ENCODE measurements around the gene PDE4D.

The PDE4D gene

DNA sequence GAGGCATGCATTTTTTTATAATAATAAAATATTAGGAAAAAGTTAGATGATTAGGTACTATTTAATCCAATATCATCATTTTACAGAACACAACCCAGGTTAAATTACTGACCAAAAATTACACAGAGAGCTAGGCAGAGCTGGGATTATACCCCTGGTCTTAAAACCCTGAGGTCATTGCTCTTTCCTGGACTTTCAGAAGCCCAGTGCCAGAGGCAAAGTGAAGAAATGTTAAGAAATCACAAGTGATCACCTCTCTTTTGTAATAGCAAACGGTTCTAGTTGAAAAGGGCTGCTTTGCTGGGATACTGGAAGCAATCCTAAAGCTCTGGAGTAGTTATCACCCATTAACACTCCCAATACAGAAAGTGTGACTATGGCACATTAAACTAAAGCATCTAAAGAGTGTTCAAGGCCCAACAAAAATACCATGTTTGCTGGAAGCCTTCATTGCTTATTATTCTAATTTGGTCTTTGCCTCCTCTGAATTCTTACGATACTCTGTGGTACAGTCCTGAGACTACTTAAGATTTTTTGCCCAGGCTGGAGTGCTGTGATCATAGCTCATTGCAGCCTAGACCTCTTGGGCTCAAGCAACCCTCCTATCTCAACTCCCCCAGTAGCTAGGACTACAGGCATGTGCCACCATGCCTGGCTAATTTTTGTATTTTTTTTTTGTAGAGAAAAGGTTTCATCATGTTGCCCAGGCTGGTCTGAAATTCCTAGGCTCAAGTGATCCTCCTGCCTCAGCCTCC is 734.7 kb downstream of the PDE4D start:
- no peak for FAIRE-seq

DNA sequence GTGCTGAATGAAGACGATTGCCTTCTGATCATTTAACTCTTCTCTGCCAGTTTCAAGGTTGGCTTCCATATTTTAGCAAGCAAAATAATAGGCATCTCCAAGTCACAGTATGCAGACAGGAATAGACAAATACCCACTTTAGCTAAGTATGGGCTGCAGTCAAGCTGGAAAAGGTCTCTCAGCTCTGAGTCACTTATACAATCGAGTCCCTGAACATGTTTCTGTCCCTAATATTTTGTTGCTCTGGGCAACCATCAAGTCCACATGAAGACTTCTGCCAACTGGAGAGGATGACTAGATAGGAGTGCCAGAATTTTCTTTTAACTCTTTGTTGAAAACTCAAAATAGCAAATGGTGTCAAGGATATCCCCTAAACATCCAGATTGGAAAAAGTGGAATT is 735.4 kb downstream of the PDE4D start:
- FAIRE-seq: no peak

DNA sequence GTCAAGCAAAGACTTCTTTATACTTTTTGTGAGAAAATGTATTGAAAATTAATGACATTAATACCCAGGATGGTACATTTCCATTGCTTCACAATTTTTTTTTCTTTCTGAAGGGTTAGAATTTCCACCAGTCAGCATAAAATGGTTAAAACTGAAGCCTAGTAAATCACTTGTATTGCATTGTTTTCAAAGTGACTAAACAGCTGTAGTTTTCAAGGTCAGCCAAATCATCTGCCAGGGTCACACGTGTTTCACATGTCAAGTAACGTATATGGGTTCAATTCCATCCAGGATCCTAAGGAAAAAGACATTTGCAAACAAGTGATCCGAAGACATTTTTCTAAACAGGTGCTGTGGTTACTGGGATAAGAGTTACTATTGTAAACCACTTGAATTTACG is 736.5 kb downstream of the PDE4D start:
- no peak for FAIRE-seq

DNA sequence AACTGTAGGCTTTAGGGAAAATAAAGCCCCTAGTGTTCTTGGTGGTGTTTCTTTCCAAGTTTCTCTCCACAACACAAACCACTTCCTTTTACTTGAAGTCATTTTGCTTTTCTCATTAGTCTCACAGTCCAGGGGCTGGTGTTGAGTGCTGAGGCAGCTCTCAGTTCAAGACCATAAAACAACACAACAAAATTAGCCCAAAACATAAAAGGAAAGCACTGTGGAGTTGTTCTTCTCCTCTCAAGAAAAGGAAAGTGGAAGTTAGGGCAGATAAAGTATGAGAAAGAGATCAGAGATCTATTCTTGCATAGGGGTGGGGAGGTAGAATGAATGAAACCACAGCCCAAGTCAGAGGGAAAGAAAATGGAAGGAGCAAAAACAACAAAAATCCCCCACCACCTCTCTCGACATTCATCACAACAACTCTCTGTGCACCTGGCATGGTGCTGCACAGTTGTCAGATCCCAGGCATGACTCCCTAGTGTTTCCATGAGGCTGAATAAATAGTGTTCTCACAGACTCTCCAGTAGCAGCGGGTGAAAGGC is 740.8 kb downstream of the PDE4D start:
- no peak for FAIRE-seq

DNA sequence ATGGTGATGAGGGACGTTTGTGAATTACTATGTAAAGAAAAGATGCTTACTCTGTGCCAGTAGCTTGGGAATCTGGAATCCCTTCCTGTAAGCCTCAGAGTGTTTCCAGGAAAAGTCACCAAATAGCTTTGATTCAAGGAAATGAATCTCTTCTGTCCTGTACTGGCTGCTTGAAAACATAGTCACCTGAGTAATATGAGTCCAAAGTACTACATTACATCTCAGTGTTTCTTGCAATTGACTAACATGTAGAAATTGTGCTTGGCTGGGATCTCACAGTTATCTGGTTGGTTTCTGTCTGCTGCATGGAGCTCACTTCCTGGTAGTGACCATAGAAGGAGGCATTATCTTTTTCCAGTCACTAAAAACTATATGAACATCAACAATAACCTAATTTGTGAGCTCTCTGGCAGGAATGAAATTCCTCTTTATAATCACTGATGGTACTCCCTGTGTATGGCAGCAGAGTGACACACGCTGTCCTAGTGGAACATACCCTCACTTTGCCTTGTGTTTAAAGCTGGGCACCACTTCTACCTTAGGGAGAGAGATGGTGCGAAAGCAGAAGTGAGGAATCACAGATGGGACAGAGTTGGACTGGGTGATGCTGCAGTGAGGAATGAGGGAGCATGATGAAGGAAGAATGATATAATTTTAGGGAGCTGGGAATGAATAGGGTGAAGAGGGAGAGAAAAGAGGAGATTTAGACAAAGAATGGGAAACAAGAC is 742.2 kb downstream of the PDE4D start:
- no peak for FAIRE-seq

DNA sequence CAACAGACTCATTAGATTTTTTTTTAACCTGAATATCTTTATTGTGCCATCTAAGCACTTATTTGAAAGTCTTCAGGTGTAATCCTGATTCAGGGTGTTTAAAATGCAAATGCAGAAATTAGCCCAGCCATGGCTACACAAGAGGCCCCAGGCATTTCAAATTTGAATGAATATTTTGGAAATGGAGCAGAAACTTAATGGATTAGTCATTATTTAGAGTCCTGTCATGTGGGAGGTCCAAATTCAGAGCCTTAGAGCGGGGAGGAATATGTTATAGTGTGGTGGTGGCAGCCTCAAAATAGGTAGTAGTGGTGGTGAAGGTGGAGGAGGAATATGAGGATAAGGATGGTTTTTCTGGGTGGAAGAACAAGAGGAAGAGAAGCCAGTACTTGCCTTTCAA is 743.7 kb downstream of the PDE4D start:
- FAIRE-seq: no peak

DNA sequence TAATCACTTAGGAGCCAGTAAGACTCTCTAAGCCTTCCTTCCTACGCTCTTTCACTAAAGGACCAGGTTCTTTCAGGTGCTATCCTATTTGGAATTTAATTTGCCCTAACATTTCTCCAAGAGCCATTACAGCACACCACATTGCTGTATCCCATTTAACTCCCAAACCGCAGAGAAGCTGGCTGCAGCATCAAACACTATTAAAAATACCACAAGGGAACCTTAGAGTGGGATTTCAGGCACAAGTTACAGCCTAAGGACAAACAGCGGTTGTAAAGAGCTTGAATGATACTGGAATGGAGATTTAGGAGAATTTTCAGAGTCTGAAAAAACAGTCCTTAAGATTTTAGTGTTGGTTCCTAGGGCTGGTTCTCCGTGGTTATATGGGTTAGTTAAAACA is 744.3 kb downstream of the PDE4D start:
- no peak for FAIRE-seq

DNA sequence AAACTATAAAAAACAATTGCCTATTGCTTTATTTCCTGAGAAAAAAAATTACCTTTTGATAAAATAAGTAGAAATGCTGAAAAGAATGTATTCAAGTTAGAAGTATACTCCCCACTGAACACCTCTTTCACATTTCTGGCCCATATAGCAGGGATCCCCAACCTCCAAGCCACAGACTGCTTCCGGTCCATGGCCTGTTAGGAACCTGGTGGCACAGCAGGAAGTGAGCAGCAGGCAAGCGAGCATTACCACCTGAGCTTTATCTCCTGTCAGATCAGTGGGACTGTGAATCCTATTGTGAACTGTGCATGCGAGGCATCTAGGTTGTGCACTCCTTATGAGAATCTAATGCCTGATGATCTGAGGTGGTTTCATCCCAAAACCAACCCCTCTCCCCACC is 746.8 kb downstream of the PDE4D start:
- no peak for FAIRE-seq

DNA sequence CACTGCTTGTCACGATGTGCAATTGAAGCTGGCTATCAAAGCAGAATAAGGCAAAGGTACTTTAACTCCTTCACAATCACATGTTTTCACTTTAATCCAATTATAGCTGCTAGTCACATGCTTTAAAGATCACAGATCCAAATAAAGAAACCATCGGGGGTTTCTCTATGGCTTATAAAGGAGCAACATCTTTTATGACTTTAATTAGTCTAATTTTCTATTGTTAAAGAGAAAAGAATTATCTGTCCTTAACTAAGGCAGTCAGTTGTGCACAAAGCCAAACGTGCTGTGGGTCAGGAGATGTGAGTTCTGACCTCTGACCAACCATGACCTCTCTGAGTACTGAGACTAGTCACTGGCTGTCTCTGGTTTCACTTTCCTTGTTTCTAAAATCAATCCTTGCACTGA is 749.6 kb downstream of the PDE4D start:
- no peak for FAIRE-seq

DNA sequence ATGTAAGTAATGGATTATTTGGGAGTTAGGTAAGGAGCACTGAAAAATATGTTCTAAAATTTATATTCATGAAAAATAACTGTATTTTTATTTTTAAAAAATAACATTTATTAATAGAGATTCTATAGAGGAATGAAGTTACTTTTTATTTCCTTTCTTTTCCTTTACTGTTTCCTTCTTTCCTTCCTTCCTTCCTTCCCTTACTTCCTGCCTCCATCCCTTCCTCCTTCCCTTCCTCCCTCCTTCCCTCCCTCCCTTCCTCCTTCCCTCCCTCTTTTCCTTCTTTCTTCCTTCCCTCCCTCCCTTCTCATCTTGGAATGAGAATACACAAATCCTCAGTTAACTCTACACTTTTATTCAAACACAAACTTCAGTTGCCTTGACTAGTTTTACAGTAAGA is 750.6 kb downstream of the PDE4D start:
- no peak for FAIRE-seq

DNA sequence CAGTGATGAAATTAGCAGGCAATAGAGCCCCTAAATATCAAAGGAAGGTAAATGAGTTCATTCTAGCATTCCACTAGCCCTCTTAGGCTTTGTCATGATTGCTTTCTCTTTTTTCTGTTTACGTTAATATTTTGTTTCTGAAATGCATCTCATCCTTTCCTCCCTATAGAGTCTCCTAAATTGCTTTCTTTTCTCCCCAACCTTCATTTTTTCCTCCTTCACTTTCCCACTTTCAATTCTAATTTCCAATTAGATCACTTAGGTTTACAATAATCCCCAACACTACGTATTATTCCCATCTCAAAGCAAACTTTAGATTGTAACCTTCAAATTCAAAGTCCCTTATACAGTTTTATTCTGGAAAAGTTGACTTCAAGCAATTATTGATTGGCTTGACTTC is 751.4 kb downstream of the PDE4D start:
- no peak for FAIRE-seq

DNA sequence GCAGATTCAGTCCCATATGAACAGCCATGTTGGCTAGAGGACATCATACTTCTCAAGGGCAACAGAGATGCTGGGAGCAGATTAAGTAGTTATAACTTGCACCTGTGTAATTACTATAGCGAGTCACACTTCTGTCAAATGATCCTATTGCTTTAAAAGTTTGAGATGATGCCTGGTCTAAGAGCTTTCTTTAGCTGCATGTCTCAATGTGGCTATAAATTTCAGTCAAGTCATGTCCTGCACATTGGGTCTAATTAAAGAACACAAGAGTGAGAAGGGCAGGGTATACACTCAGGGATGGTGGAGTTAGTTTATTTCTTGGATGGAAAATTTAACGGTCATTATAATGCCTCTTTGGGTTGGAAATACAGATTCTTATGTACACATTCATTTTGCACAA is 753.4 kb downstream of the PDE4D start:
- no peak for FAIRE-seq

DNA sequence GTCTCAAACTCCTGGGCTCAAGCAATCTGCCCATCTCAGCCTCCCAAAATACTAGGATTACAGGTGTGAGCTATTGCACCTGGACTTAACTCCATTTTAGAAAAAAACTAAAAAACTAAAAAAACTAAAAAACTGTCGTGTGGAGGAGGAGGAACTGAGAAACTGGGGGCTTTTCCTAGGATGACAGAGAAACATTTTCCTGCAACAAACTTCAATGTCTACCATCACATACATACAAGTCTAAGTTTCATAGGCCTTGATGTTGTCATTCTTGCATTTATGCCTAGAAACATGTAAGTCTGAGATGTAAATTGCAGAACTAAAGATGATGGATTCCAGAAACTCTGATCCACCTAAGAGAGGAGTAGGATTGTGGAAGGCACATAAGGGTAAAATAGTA is 753.8 kb downstream of the PDE4D start:
- FAIRE-seq: no peak

DNA sequence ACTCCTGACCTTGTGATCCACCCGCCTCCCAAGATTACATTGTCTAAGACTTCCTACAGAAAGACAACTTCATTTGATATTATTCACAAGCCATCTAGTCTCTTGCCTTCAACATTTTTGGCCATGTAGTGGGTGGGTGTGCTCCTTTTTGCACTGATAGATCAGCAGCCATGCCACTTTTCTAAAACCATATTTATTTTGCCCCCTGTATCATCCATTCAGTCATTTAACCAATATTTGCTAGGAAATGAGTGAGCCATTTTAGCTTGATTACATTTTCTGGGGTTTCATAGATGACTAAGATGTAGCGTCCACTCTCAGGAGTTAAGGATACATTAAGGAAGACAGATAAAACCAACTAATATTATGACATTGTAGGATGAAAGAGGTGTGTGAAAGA is 755.0 kb downstream of the PDE4D start:
- no peak for FAIRE-seq

DNA sequence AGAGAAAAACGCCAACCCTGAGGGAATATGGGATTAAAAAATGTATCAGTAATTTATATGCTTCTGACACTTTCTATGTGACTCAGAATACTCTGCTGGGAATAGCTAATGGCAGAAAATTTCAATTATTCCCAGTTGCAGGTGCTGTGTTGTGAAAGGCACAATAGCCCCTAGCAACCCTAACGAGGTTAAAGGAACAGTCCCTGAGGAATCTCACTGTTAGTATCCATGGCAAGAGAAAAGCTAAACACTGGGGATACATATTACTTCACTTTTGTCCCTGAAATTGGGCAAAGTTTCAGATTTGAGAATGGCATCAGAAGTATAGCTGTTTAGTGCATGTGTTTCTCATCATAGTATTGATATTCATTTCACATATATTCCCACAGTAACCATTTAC is 755.7 kb downstream of the PDE4D start:
- FAIRE-seq: no peak

DNA sequence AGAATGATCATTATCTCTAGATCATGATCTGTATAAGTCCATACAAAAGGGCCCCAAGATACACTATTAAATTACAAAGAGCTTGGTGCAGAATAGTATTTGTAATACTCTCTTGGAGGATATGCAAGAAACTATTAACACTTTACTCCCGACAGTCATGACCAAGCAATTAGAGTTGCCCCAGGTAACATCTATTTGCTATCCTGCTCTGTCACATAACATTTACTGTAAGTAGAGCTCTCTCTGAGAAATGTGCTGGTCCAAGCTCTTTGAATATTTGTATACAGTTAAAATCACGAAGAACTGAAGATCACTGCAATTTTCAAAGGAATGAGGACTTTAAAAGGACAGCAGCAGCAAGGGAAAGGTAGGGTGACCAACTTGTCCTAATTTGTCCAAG is 757.0 kb downstream of the PDE4D start:
- no peak for FAIRE-seq

DNA sequence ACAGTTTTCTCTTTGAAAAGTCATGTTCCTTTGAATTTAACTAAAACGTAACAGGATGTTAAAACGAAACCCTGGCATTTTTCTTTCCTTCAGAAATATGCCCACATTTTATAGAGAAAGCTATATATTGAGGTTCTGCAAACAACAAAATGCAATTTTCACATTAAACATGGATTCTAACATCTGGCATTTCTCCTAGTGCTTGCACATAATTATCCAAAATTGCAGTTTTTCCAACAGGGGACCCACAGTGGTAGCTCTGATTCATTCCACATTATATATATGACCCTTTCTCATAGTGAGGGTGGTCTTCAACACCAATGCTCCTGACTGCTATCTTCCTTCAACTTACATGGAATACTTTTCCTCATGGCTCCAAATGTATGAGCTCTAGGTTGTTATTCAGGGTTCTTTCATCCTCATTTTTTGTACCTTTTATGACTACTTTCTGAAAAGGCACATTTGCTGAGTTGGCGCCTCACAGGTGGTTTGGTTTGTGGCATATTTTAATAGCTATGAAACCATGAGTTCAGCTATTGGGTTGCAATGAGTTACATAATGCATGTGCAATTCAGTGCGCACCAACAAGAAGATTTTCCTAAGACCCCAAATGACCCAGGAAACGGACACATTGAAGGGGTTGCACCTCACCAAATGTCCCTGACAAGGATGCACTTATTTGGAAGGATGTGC is 758.9 kb downstream of the PDE4D start:
- FAIRE-seq: no peak

DNA sequence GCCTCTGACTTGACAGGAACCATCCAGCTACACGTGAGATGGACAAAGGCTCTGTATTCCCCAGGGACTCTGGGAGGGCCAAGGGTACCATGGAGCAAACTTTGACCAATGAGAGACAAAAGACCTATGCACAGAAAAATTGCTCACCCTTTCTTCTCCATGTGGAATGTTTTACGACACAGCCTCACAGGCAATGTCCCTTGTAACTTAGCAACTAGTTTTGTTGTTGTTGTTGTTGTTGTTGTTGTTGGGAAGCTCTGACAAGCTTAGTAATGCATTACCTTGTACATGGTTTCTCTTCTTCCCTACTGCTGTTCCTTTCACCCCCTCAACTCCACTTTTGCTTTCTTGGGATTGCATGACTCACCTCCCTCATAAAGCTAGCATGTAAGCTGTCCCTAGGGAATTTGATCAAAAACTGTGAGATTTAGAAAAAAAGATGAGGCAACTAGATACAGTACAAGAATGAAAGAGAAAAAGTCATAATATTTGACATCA is 759.7 kb downstream of the PDE4D start:
- no peak for FAIRE-seq

DNA sequence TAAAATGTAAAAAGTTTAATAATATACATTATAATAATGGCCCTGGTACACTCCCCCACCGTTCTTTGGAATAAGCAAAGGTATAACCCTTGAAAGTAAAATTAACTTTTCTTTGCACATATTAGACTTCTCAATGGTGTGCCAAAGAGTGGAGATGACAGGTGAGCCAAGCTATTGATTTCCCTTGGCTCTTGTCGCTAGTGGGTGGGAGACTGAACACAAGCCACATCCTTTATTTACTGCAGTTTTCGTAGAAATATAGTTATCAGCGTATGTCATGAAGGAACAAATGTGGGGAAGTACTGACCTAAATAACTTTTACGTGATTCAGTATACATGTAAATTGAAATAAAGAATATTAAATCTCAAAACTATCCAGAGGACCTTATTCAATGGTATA is 761.4 kb downstream of the PDE4D start:
- FAIRE-seq: no peak

DNA sequence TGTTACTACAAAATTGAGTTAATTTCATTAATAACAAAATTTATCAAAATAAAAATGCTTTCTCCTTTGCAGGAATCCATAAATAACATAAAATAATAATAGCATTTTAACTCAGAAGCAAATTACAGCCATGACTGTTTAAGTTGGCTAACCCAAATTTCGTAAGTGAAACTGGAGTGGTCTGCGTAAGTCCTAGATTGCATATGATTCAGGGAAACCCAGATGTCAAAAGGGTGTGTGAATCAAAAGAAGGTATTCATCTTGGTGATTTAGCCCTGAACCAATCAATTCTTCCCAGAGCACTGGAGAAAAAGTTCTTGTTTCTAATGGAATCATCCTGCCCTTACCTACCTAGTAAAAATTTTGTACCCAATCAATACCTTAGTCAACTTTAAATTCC is 763.1 kb downstream of the PDE4D start:
- no peak for FAIRE-seq

DNA sequence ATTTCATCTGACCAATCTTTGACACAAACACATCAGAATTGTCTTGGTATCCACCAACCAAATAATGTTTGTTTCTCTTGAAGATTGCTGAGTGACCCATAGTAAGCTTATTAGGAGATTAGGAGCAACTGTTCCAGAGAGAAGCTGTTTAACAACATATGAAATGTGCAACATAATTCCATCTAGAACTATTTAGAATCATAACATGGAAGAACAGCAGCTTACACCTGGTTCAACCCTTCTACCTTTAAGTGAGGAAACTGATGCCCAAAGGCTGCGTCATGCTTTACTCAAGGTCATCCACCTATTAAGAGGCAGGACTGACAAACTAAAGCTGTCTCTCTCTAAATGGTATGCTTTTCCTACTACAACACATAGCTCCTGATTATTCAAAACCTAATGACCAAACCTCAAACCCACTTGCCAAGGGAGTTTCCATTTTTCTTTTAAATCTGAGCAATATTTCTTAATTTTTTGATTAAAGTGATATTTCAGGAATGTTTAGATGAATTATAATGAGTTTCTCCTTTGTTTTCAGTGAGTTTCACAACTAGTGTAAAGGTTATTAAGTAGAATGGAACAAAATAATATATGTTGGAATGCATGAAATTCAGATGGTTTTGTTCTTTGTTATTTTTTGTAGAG is 764.8 kb downstream of the PDE4D start:
- no peak for FAIRE-seq

DNA sequence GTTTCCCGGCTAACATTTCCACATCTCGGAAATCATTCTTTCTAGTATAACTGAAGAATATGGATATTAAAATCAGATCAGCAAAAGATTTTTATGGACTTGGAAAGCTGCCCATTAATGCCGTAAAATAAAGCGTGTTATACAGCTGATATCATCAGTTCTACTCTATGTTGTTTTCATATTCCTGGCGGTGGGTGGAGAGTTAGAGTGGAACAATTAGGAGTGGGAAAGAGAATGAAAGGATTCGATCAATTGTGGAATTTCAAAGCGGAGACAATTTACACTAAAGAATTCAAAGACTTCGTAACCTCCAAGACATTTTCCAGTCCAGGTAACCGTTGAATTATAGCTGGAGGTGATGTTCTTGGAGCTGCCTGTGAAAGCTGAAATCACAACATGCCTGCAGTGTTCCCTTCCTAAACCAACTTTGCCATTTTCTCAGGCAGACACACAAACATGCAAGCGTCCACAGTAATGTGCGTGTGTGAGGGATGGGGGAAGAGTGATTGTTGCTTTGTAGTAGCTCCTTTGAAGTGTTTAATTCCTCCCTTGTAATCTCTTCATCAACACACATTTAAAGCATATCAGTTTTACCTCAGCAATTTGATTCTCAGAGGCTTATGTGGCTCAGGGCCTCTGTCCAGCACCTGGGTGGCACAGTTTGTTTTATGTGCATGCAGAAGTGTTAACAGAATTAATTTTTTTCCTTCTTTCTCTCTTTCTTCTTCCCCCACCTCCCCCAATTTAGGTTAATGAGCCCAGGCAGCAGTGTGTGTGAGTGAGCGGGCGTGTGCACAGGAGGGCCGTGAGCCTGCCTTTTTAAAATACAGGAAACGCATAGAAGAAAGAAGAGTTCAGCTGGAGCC is 766.6 kb downstream of the PDE4D start:
- no peak for FAIRE-seq
